22Rv1 (cell line): ENCODE measurements around the gene LRRC28.

Experiments used
- H3K27ac ChIP-seq: fragments of 450-650 bp; 2 replicates; pipeline ENCODE4 v1.5.1; 2017
- CTCF ChIP-seq: fragments of 450-650 bp; IDR thresholded peaks from 2 replicates; pipeline ENCODE4 v1.5.1; 2017; ENCODE audit warnings: mild to moderate bottlenecking
- ZFX ChIP-seq: fragments of 450-650 bp; IDR thresholded peaks from 2 replicates; pipeline ENCODE4 v1.6.1; 2017; ENCODE audit warnings: antibody characterized with exemption, borderline replicate concordance

The LRRC28 gene

DNA sequence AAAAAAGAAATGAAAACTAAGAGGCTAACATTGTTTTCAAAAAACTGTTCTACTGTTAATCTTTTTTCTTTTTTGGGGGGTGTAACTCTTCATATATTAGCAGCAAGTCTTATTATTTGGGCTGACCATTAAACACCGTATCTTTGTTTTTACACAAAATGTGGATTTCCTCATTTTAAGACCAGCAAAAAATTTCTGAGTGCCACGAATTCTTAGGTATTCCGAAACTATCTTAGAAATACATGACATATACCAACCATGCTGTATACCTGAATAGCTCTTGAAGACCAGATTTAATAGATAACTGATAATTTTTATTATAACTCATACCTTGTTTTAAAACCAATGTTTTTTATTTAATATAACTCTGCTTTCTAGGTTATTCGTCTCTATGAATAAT, 1.3 kb upstream of the LRRC28 start:
- H3K27ac ChIP-seq = peak overlapping the region; percentile 96

GRCh38 chr15:99250494-99250856, 806 bp upstream of the LRRC28 start:
- TF ChIP-seq CTCF (no peak), ZFX (no peak)
- peak overlapping the region; percentile 96 for H3K27ac ChIP-seq

More for the DNA sequence above, 1.3 kb upstream of the LRRC28 start:
- TF ChIP-seq ZFX = no peak
- no peak for TF ChIP-seq CTCF

DNA sequence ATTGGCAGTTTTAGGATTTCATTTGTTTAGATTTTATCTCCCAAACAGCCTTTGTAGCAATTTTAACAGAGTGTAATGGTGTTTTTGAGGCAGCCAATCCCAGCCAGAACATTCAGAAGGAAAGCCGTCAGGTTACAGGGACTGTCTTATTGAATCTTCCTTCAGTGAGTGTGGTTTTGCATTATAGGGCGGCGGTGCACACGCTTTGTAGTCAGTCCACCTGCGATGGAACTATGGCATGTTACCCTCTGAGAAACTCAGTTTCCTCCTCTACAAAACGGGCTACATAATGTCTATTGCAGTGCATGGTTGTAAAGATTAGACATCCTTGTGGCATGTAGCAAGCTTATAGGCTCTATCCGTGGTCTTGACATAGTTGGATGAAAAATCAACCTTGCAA, 1.0 kb downstream of the LRRC28 start:
- TF ChIP-seq ZFX = no peak
- TF ChIP-seq CTCF = no peak
- H3K27ac ChIP-seq = no peak overlapping the region

- TF ChIP-seq CTCF (no peak), ZFX (no peak)
- no peak overlapping the region for H3K27ac ChIP-seq
These were observed 2.3 kb downstream of the LRRC28 start for GRCh38 chr15:99253381-99254090.

- TF ChIP-seq CTCF = no peak
- TF ChIP-seq ZFX = no peak
- no peak overlapping the region for H3K27ac ChIP-seq
These were observed 5.9 kb downstream of the LRRC28 start for GRCh38 chr15:99257107-99257750.

- H3K27ac ChIP-seq = no peak overlapping the region
- TF ChIP-seq ZFX (no peak), CTCF (no peak)
These were observed 12.8 kb downstream of the LRRC28 start for GRCh38 chr15:99264125-99264524.

- no peak for TF ChIP-seq CTCF
- TF ChIP-seq ZFX = no peak
- no peak overlapping the region for H3K27ac ChIP-seq
These were observed 14.3 kb downstream of the LRRC28 start for GRCh38 chr15:99265541-99266070.
